GDM1 (cell line): ENCODE data around the gene ZNF135.

Source experiments
- DNase-seq: peaks from one replicate; lab custom pipeline; 2025; lab: John Stamatoyannopoulos, UW

The ZNF135 gene

GRCh38 chr19:58059003-58059670 lies at the start of gene ZNF135:
Gene ZNF135 (plus strand): TSS chr19:58059282. CDS start chr19:58060003, 721 bp downstream.
- no peak for DNase-seq

DNA sequence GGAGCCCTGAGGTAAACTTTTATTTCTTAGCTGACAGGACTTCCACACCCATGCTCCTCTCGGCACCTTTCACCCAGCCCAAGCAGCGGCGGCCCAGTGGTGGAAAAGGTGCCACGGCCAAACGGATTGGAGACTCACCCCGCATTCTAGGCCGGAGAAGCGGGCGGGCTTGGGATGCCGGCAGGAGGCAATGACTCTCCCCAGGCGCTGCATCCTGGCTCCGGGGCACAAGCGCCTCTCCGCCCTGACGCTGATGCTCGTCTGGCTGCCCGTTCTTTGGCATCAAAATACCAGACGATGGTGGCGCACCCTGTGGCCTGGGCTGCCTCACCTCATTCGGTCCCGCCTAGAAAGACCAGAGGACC lies 49.8 kb upstream of the ZNF135 start:
- DNase-seq = no peak

DNA sequence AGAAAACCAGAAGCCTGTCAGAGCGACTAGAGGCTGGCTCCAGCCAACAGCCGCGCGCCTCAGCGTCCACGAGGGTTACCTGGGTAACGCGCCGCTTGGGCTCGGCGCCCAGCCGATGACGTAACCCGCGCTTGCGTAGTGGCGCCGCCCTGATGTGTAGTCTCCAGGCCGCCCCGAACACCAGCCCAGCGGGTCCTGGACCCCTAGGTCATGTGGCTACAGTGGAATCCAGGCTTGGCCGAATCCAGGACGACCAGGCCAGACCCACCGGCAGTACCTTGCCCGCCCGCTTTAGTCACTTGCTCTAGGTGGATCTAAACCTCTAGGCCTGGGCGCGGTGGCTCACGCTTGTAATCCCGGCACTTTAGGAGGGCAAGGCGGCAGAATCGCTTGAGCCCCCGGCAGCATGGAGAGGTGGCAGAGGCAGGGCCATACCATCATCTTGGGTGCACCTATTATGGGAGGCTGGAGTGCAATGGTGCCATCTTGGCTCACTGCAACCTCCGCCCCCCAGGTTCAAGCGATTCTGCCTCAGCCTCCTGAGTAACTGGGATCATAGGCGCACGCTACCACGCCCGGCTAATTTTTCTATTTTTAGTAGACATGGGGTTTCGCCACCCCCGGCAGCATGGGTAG lies 49.3 kb upstream of the ZNF135 start:
- no peak for DNase-seq

DNA sequence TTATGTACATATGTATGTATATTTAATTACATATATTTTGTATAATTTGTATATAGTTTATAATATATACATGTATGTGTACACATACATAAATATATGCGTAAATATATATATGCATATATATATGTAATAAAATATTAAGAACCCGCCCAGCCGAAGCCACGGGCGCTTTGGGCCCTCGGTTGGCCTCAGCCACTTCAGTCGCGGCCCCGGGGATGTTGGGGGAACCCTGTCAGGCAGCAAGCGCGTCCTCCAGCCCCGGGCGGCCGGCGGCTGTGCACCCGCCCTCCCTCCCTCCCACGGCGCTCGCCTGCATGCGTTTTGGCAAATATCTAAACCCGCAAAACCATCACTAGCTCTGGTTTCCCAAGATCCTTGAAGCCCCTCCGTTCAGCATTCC lies 48.6 kb upstream of the ZNF135 start:
- no peak for DNase-seq

- no peak for DNase-seq
These were observed 44.9 kb upstream of the ZNF135 start for GRCh38 chr19:58014141-58014540.

DNA sequence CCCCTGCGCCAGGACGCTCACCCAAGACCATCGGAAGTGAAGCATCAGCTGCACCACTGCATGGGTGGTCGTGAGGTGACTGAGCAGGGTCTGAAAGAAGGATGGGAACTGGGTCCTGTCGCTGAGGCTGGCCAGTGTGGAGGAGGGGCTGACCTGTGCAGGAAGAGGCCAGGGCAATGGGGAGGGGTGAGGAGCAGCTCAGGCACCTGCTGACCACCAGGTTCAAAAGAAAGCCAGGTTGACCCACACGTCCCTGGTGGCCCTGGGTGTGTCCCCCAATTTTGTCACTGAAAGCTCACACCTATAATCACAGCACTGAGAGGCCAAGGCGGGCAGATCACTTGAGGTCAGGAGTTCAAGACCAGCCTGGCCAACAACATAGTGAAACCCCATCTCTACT lies 39.0 kb upstream of the ZNF135 start:
- DNase-seq = no peak

- peak; percentile 1 for DNase-seq
These were observed 37.4 kb upstream of the ZNF135 start for GRCh38 chr19:58021541-58022282.

DNA sequence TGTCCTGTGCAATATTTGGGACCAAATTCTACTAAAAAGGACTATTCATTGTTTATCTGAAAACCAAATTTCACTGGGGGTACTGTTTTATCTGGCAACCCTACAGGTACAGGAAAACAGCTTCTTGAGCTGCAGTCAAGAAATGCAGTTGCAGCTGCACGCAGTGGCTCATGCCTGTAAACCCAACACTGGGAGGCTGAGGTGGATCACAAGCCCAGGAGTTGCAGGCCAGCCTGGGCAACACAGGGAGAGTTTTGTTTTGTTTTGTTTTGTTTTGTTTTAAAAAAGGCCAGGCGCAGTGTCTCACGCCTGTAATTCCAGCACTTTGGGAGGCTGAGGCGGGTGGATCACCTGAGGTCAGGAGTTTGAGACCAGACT lies 36.8 kb upstream of the ZNF135 start:
- no peak for DNase-seq

- DNase-seq = no peak
These were observed 34.4 kb upstream of the ZNF135 start for GRCh38 chr19:58024661-58025060.

- no peak for DNase-seq
These were observed 25.2 kb upstream of the ZNF135 start, which contains the start of gene ZSCAN1 for GRCh38 chr19:58033741-58034476. Gene ZSCAN1 (plus strand): TSS chr19:58034025. CDS start chr19:58037837, 3,812 bp downstream.

DNA sequence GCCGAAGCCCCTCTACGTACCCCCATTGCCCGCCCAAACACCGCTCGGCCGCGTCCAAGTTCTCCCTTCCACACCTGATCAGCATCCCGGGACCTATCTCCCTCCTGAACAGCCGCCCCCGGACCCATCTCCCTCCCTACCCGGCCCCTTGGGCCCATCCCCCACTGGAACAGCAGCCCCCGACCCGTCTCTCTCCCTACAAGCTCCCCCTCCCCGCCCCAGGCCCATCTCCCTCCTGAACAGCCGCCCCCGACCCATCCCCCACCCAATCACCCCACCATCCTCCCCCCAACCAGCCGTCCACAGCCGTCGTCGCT lies 24.6 kb upstream of the ZNF135 start:
- DNase-seq = no peak

GRCh38 chr19:58035863-58036262 lies 23.2 kb upstream of the ZNF135 start:
- no peak for DNase-seq

- no peak for DNase-seq
These were observed 21.0 kb upstream of the ZNF135 start for GRCh38 chr19:58037927-58038687.

GRCh38 chr19:58038688-58039204 lies 20.3 kb upstream of the ZNF135 start:
- DNase-seq = no peak

GRCh38 chr19:58040751-58041525 lies 18.1 kb upstream of the ZNF135 start:
- DNase-seq = no peak

DNA sequence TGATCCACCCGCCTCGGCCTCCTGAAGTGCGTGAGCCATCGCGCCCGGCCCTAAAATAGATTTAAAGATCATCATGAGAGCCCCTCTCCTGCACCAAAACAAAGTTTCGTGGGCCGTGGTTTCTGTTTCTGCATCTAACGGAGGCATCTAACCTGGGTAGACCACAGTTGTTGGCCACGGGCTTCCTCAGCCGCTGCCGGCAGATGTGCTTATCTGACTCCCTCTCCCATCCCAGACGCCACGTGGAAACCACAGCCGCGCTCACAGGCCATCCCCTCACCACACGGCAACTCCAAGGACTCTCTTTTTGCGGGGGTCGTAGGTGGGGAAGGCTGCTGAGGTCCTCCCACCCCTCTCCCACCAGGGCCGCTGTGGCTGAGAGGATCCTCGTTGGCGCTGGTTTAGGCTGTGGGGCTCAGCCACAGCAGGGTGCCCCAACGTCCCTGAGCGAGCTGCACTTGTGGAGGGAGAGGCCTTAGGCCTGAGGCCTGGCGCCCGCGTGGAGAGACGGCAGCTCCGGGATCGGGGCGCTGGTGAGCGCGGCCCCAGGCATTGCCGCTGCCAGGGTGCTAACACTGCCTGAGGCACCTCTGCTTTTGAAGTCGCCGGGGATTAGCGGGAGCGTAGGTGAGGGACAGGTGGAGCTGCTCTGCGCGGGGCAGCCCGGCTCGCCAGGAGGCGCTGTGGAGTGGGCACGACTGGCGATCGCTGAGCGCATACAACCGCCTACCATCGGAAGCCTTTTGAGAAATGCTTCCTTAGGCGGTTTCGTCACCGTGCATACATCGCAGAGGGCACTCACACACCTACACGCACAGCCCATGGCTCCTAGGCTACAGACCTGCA lies 16.4 kb upstream of the ZNF135 start:
- DNase-seq = no peak

DNA sequence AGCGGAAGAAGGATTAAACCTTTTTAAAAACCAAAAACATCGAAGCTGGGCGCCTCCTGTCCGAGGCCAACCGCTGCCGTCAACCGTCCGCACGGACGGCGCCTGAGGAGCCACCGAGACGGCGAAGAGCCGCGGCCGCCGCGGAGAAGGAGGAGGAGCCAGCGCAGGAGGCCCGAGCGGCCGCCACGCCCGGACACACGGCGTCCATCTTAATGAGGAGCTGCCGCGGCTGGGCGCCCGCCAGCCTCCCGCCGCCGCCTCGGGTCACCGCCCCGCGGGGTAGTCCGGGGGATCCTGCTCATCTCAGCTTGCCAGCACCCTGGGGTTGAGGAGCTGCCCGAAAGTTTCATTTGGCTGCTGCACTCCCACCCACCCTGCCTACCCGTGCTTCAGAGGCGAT lies 14.7 kb upstream of the ZNF135 start:
- DNase-seq = no peak

- no peak for DNase-seq
These were observed 14.2 kb upstream of the ZNF135 start for GRCh38 chr19:58044886-58045285.

- no peak for DNase-seq
These were observed 13.6 kb upstream of the ZNF135 start for GRCh38 chr19:58045411-58046050.
